Measurements from ENCODE around the gene SAMM50. TPM values are rescaled to one million over a fixed set of nuclear protein-coding genes. Genes with fewer than 3 reads are reported as not detected.

SAMM50 gene
- total and polyA plus RNA-seq, 10 of the 15 experiments (the other 5 are each of a cell fraction or from before 2014, with no cell fraction given) = 38.2 to 126 (median 62.4) TPM

- TF ChIP-seq HSF1 (IDR thresholded peaks at IDR 0.05; ENCODE audit: low read depth, low read length) = no peak
- no peak for TF ChIP-seq MYC (IDR thresholded peaks at IDR 0.05; ENCODE audit: insufficient read depth, insufficient read length, insufficient replicate concordance, low read length, severe bottlenecking)
- TF ChIP-seq BRCA1 (IDR thresholded peaks at IDR 0.05; ENCODE audit: low read depth, low read length) = no peak
- peak; percentile 98 for TF ChIP-seq SPI1 (IDR thresholded peaks at IDR 0.05; ENCODE audit: borderline replicate concordance, insufficient read depth, low read depth, low read length)
- TF ChIP-seq ZNF622 (IDR thresholded peaks at IDR 0.05) = no peak
- TF ChIP-seq SRF (IDR thresholded peaks at IDR 0.05; ENCODE audit: low read depth in 2 of 2, low read length in 2 of 2) = no peak
- no peak for TF ChIP-seq IRF5 (IDR thresholded peaks at IDR 0.05; ENCODE audit: borderline replicate concordance)
- peak; percentile 92 for TF ChIP-seq RUNX3 (IDR thresholded peaks at IDR 0.05; ENCODE audit: low read length)
- TF ChIP-seq CBX3 (IDR thresholded peaks at IDR 0.05; ENCODE audit: borderline replicate concordance, low read depth) = no peak
- TF ChIP-seq EP300 (IDR thresholded peaks at IDR 0.05; ENCODE audit: borderline replicate concordance in 1 of 2, control insufficient read depth in 1 of 2, low read depth in 2 of 2, low read length in 2 of 2) = peak; percentile 90 to 93
- no peak for TF ChIP-seq JUNB (IDR thresholded peaks at IDR 0.05)
Observed at GRCh38 chr22:44026630-44027511, 71.6 kb downstream of the SAMM50 start (continued).

Measured in GM12878 (cell line).